T-cell (primary cell): ENCODE measurements around the gene PSMD1. TPM values are rescaled to one million over a fixed set of nuclear protein-coding genes. Genes with fewer than 3 reads are reported as not detected.
A peak's percentile ranks its signal among the peaks of the same experiment; 100 is the strongest.
"Not testable (repeated sequence)": the region's sequence is repeated elsewhere in the genome, so short reads cannot be mapped to it uniquely, and the experiment has no call there.

Source experiments
- ATAC-seq, 4 experiments: fragments of 200-7000 bp in 3 of 4; fragments of 150-1000 bp in 1 of 4; cut with Tn5 transposase; replicated peaks in 1 of 4; 1 replicate in 3 of 4; 2 replicates in 1 of 4; pipeline ENCODE4 v1.10.0; 2021; ENCODE audit warnings: moderate library complexity in 3 of 4, mild to moderate bottlenecking in 2 of 4, moderate number of reproducible peaks in 1 of 4
- CTCF ChIA-PET, 2 donors: fragments of 300-600 bp; sonication (Branson Sonifier 250); formaldehyde crosslinking; loops; one replicate each; lab custom pipeline; 2022; ENCODE audit warnings: antibody characterized with exemption in 2 of 2; lab: Charles Lee
- POLR2A ChIA-PET, 2 donors: fragments of 300-600 bp; sonication (Branson Sonifier 250); formaldehyde crosslinking; loops; one replicate each; lab custom pipeline; 2022; ENCODE audit warnings: antibody characterized with exemption in 2 of 2; lab: Charles Lee
- DNase-seq, 35 experiments: peaks; one replicate each; pipeline versions ENCODE4 v3.0.0 to v3.0.0-alpha.2; 2013 to 2023
- H3K27ac ChIP-seq: one replicate; pipeline ENCODE4 v1.5.1; 2013; ENCODE audit warnings: low read length
- H3K27me3 ChIP-seq, 2 experiments: replicated peaks in 1 of 2; 1 replicate in 1 of 2; 2 replicates in 1 of 2; pipeline versions ENCODE4 v1.6.1 to v1.7.0; 2013; ENCODE audit warnings: low read length in 1 of 2, mixed read lengths in 1 of 2; ENCODE audit not compliant: control insufficient read depth in 2 of 2, insufficient read depth in 2 of 2; ENCODE audit errors: extremely low read depth in 1 of 2
- H3K36me3 ChIP-seq, 2 donors: 1 replicate in 1 of 2; 2 replicates in 1 of 2; pipeline versions ENCODE4 v1.6.1 to v1.7.0; 2013; ENCODE audit warnings: low read length in 1 of 2; ENCODE audit not compliant: control insufficient read depth in 2 of 2, insufficient read depth in 1 of 2; ENCODE audit errors: extremely low read depth in 1 of 2
- H3K4me1 ChIP-seq, 2 experiments: 1 replicate in 1 of 2; 2 replicates in 1 of 2; pipeline versions ENCODE4 v1.6.1 to v1.7.0; 2013; ENCODE audit warnings: low read length in 2 of 2, mixed read lengths in 1 of 2; ENCODE audit not compliant: insufficient read depth in 2 of 2, control insufficient read depth in 1 of 2; ENCODE audit errors: extremely low read depth in 1 of 2
- H3K4me3 ChIP-seq, 2 donors: 1 replicate in 1 of 2; 2 replicates in 1 of 2; pipeline versions ENCODE4 v1.5.1 to v1.7.0; 2013; ENCODE audit warnings: mild to moderate bottlenecking in 2 of 2, low read length in 1 of 2, moderate library complexity in 1 of 2; ENCODE audit not compliant: control insufficient read depth in 1 of 2; ENCODE audit errors: extremely low read depth in 1 of 2
- H3K9me3 ChIP-seq: 2 replicates; pipeline ENCODE4 v1.7.0; 2013
- H3K27ac Mint-ChIP-seq, 2 donors: one replicate each; pipeline ENCODE4 v1.8.0; 2020 to 2021; ENCODE audit warnings: mild to moderate bottlenecking in 2 of 2, mixed read lengths in 2 of 2
- H3K27me3 Mint-ChIP-seq, 2 donors: one replicate each; pipeline ENCODE4 v1.8.0; 2021 to 2022; ENCODE audit warnings: mixed read lengths in 2 of 2
- H3K36me3 Mint-ChIP-seq: one replicate; pipeline ENCODE4 v1.8.0; 2021; ENCODE audit warnings: mixed read lengths
- H3K4me1 Mint-ChIP-seq, 3 donors: one replicate each; pipeline ENCODE4 v1.8.0; 2020 to 2022; ENCODE audit warnings: mixed read lengths in 3 of 3, mild to moderate bottlenecking in 1 of 3
- H3K4me3 Mint-ChIP-seq, 3 donors: one replicate each; pipeline ENCODE4 v1.8.0; 2020 to 2022; ENCODE audit warnings: mild to moderate bottlenecking in 3 of 3, mixed read lengths in 3 of 3, moderate library complexity in 3 of 3
- H3K9me3 Mint-ChIP-seq, 3 donors: one replicate each; pipeline ENCODE4 v1.8.0; 2020 to 2022; ENCODE audit warnings: mixed read lengths in 3 of 3
- WGBS: methylation state at CpG from one replicate; pipeline ENCODE4 v1.1.5; 2013; ENCODE audit warnings: missing lambda C conversion rate; ENCODE audit not compliant: insufficient coverage; 5-methylcytosine and 5-hydroxymethylcytosine counted together
- total RNA-seq, 35 experiments: library from RNA in 6 of 35; stranded (reverse) in 6 of 35; fragments of 120-200 nt in 1 of 35; gene quantifications; one replicate each; pipeline versions ENCODE4 v1.2.1 to v1.2.4 and lab custom pipeline; 2013 to 2026

The PSMD1 gene
- total RNA-seq, 5 donors from 2014 or later (not counting 1 experiment from before 2014, with no cell fraction given) = 39.5 to 48.2 (median 46.9) TPM

GRCh38 chr2:231067531-231067930 lies 10.9 kb downstream of the PSMD1 start:
- DNase-seq, H3K9me3 ChIP-seq, H3K27me3 ChIP-seq, H3K4me1 ChIP-seq, H3K9me3 Mint-ChIP-seq, POLR2A ChIA-PET, H3K27me3 Mint-ChIP-seq, H3K4me3 ChIP-seq, ATAC-seq, H3K27ac Mint-ChIP-seq, H3K27ac ChIP-seq, H3K4me3 Mint-ChIP-seq: not testable (repeated sequence)
- H3K4me1 Mint-ChIP-seq = peaks cover 0 to 12% (median 4%) of the 10 kb centered on the region in 3 donors
- H3K36me3 Mint-ChIP-seq = peaks cover 54% of the 10 kb centered on the region
- CTCF ChIA-PET = interaction anchor here (0.8 to 1.1 kb wide), 2 partner anchors 10 kb away, joined by 3 to 6 read pairs; partner anchors contain the start of gene PSMD1 (in 1 of the 2)
- peaks cover 5 to 63% of the 10 kb centered on the region in 2 donors for H3K36me3 ChIP-seq
- 100% methylated on average over 3 of the region's 8 CpGs for WGBS

DNA sequence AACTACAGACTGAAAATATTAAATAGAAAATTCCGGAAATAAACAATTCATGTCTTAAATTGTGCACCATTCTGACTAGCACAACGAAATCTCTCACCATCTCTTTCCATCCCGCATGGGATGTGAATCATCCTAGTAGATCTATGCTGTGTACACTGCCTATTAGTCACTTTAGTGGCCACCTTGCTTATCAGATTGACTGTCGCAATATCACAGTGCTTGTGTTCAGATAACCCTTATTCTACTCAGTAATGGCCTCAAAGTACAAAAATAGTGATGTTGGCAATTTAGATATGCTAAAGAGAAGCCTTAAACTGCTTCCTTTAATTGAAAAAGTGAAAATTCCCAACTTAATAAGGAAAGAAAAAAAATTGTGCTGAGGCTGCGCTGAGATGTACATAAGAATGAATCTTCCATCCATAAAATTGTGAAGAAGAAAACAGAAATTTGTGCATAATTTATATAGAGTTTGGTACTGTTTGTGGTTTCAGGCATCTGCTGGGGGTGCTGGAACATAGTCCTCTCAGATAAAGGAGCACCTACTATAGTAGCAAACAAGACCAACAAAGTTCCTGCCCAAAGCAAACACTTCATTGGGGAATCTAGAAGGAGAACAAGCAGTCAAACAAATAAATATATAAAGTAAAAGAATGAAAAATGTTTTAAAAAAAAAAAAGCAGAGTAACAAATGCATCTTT lies 12.0 kb downstream of the PSMD1 start:
- Histone ChIP-seq H3K4me1 (no peaks in the 10 kb centered on the region), H3K27me3 (no peaks in the 10 kb centered on the region), H3K36me3 (peaks cover 5 to 55% of the 10 kb centered on the region in 2 donors), H3K4me3 (no peak overlapping the region), H3K9me3 (no peaks in the 10 kb centered on the region), H3K27ac (no peak overlapping the region)
- no peaks in the 10 kb centered on the region for H3K27me3 Mint-ChIP-seq
- ChIA-PET POLR2A (interaction anchor here in 1 of 2 donors (0.5 kb wide), 1 partner anchor 338 kb away, joined by 3 read pairs; no protein-coding TSS in a partner anchor), CTCF (no interaction called here)
- peaks cover 0 to 12% (median 5%) of the 10 kb centered on the region in 3 donors for H3K4me1 Mint-ChIP-seq
- DNase-seq (no peak), ATAC-seq (peak in 1 of 4 experiments; percentile 53)
- no peaks in the 10 kb centered on the region for H3K9me3 Mint-ChIP-seq
- H3K36me3 Mint-ChIP-seq = peaks cover 48% of the 10 kb centered on the region
- 100% methylated on average over 2 of the region's 5 CpGs for WGBS
- no peak overlapping the region for H3K4me3 Mint-ChIP-seq
- H3K27ac Mint-ChIP-seq = no peak overlapping the region

DNA sequence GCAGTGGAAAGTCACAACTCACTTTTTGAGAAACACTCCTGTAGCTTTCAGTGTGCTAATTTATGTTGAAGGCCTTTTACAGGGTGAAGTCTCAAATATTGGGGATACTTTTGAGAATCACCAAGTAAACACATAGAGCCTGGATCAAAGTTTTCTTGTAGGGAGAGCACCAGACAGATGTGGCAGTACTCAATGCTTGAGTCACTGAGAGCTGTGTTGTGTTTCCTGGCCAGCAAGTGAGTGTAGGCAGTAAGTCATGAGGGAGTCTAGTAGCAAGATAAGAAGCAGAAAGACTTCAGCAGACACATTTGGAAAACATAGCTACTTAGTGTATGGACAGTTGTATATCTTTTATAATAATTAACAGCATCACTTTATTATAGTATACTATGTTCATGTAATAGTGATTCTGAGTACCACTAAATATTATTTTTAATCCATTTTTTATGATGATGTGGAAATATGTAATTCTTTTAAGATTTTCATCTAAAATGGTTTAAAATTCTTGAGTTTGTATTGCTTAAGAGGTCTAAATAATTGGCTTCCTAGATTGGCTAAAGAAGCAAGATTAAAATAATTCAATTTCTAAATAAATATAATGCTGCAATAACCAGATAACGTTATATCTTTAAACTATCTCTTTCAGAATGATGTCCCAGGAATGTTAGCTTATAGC lies 12.8 kb downstream of the PSMD1 start:
- no CpG with 5 or more reads among the region's 1 CpG for WGBS
- POLR2A ChIA-PET = no interaction called here

GRCh38 chr2:231084565-231084964 lies 27.9 kb downstream of the PSMD1 start:
- no peak for ATAC-seq
- WGBS = no CpG with 5 or more reads among the region's 1 CpG
- H3K27ac ChIP-seq = no peak overlapping the region
- no peak overlapping the region for H3K4me3 ChIP-seq
- Mint-ChIP-seq H3K36me3 (peaks cover 64% of the 10 kb centered on the region), H3K27me3 (no peaks in the 10 kb centered on the region), H3K4me3 (no peak overlapping the region), H3K27ac (no peak overlapping the region), H3K9me3 (no peaks in the 10 kb centered on the region), H3K4me1 (no peaks in the 10 kb centered on the region)
- H3K36me3 ChIP-seq = peaks cover 0 to 81% of the 10 kb centered on the region in 2 donors
- ChIA-PET CTCF (no interaction called here), POLR2A (no interaction called here)
- no peak for DNase-seq
- no peaks in the 10 kb centered on the region for H3K4me1 ChIP-seq
- H3K27me3 ChIP-seq = no peaks in the 10 kb centered on the region
- no peaks in the 10 kb centered on the region for H3K9me3 ChIP-seq

More for the DNA sequence above, 12.8 kb downstream of the PSMD1 start:
- Mint-ChIP-seq H3K27ac (no peak overlapping the region), H3K27me3 (no peaks in the 10 kb centered on the region), H3K36me3 (peaks cover 47% of the 10 kb centered on the region), H3K9me3 (no peaks in the 10 kb centered on the region), H3K4me3 (no peak overlapping the region), H3K4me1 (peaks cover 0 to 12% (median 5%) of the 10 kb centered on the region in 3 donors)
- no peak overlapping the region for H3K27ac ChIP-seq
- no peaks in the 10 kb centered on the region for H3K9me3 ChIP-seq
- peaks cover 5 to 48% of the 10 kb centered on the region in 2 donors for H3K36me3 ChIP-seq
- H3K4me3 ChIP-seq = no peak overlapping the region
- ATAC-seq = no peak
- CTCF ChIA-PET = no interaction called here
- no peaks in the 10 kb centered on the region for H3K27me3 ChIP-seq
- no peaks in the 10 kb centered on the region for H3K4me1 ChIP-seq
- DNase-seq = no peak

DNA sequence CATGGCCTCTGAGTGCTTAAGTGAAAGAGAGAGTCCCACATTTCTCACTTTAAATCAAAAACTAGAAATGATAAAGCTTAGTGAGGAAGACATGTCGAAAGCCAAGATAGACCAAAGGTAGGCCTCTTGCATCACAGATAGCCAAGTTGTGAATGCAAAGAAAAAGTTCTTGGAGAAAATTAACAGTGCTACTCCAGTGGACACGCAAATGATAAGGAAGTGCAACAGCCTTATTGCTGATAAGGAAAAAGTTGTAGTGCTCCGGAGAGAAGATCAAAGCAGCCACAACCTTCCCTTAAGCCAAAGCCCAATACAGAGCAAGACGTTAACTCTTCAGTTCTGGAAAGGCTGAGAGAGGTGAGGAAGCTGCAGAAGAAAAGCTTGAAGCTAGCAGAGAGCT lies 32.1 kb downstream of the PSMD1 start:
- Histone ChIP-seq H3K9me3 (no peaks in the 10 kb centered on the region), H3K4me3 (no peak overlapping the region), H3K4me1 (no peaks in the 10 kb centered on the region), H3K27me3 (no peaks in the 10 kb centered on the region), H3K27ac (no peak overlapping the region), H3K36me3 (peaks cover 5 to 42% of the 10 kb centered on the region in 2 donors)
- Mint-ChIP-seq H3K36me3 (peaks cover 65% of the 10 kb centered on the region), H3K27ac (no peak overlapping the region), H3K4me3 (no peak overlapping the region), H3K27me3 (no peaks in the 10 kb centered on the region), H3K4me1 (no peaks in the 10 kb centered on the region), H3K9me3 (peaks cover 0 to under 1% (median 0%) of the 10 kb centered on the region in 3 donors)
- DNase-seq (no peak), ATAC-seq (no peak)
- ChIA-PET POLR2A (no interaction called here), CTCF (no interaction called here)
- 40% methylated on average over 1 of the region's 4 CpGs for WGBS

GRCh38 chr2:231093933-231094332 lies 37.3 kb downstream of the PSMD1 start:
- Mint-ChIP-seq H3K4me1 (no peaks in the 10 kb centered on the region), H3K4me3 (no peak overlapping the region), H3K9me3 (peaks cover 8 to 18% (median 13%) of the 10 kb centered on the region in 3 donors), H3K36me3 (peaks cover 85% of the 10 kb centered on the region), H3K27me3 (no peaks in the 10 kb centered on the region), H3K27ac (no peak overlapping the region)
- Histone ChIP-seq H3K36me3 (peaks cover 10 to 19% of the 10 kb centered on the region in 2 donors), H3K4me1 (no peaks in the 10 kb centered on the region), H3K4me3 (no peak overlapping the region), H3K27ac (no peak overlapping the region), H3K9me3 (no peaks in the 10 kb centered on the region), H3K27me3 (no peaks in the 10 kb centered on the region)
- ATAC-seq (no peak), DNase-seq (no peak)
- CTCF ChIA-PET = no interaction called here
- POLR2A ChIA-PET = no interaction called here
- WGBS = 99% methylated on average over 4 of the region's 5 CpGs
